Testis (tissue), 3 donors: ENCODE results near the gene EBF4. TPM values are rescaled to one million over a fixed set of nuclear protein-coding genes. Genes with fewer than 3 reads are reported as not detected.

Experiments used
- DNase-seq: peaks from one replicate; pipeline ENCODE4 v3.0.0-alpha.2; 2019
- H3K27ac ChIP-seq, 2 donors: fragments of 200-600 bp; sonication (generic); one replicate each; pipeline ENCODE4 v1.5.1; 2019
- H3K27me3 ChIP-seq: fragments of 200-600 bp; sonication (generic); one replicate; pipeline ENCODE4 v1.5.1; 2019
- H3K36me3 ChIP-seq: fragments of 200-600 bp; sonication (generic); one replicate; pipeline ENCODE4 v1.5.1; 2017; ENCODE audit warnings: low read depth; ENCODE audit errors: missing control alignments
- H3K4me1 ChIP-seq: fragments of 200-600 bp; sonication (generic); one replicate; pipeline ENCODE4 v1.5.1; 2019
- H3K4me3 ChIP-seq, 2 donors: fragments of 200-600 bp; sonication (generic); one replicate each; pipeline ENCODE4 v1.5.1; 2017 to 2019
- H3K9me3 ChIP-seq: fragments of 200-600 bp; sonication (generic); one replicate; pipeline ENCODE4 v1.5.1; 2017
- POLR2A ChIP-seq: fragments of 450-650 bp; IDR thresholded peaks from one replicate; pipeline ENCODE4 v1.6.1; 2017; ENCODE audit warnings: antibody characterized with exemption, mild to moderate bottlenecking, moderate library complexity
- WGBS, 2 donors: methylation state at CpG; one replicate each; pipeline ENCODE4 v1.1.5; 2018; 5-methylcytosine and 5-hydroxymethylcytosine counted together
- intact Hi-C: fragments of 100-400 bp; cut with DNase I; formaldehyde crosslinking; loops from one replicate; pipeline ENCODE4 v1.15.1; 2023; ENCODE audit warnings: low total_unique reads
- polyA plus RNA-seq: library from polyadenylated mRNA; stranded (reverse); fragments of 350-450 nt; fragmentation: Illumina TruSeq; extraction: RNeasy Lipid Tissue Mini Kit (QIAGEN cat#74804); gene quantifications from one replicate; pipeline ENCODE4 v1.2.3, GENCODE V29; 2014; ENCODE audit warnings: low read depth, low replicate concordance; ENCODE audit not compliant: insufficient read depth
- total RNA-seq, 2 donors: library from RNA; depleted of rRNA; stranded (reverse); fragments of >200 nt; gene quantifications; one replicate each; pipeline ENCODE4 v1.2.3, GENCODE V29; 2016
- TF ChIP-seq, protein P1 (sequence below), 3 experiments: fragments of 450-650 bp in 2 of 3; fragments of 200-600 bp in 1 of 3; sonication (generic) in 1 of 3; IDR thresholded peaks; one replicate each; pipeline ENCODE4 v1.5.1; 2016 to 2019; ENCODE audit warnings: antibody characterized with exemption in 3 of 3, mild to moderate bottlenecking in 2 of 3, moderate library complexity in 1 of 3

EBF4 gene
- total and polyA plus RNA-seq, 3 donors from 2014 or later = 6.1 to 14.2 (median 7.4) TPM

- peak overlapping the region; percentile 71 to 88 for H3K4me3 ChIP-seq
- intact Hi-C loops = no loop called here
- H3K27me3 ChIP-seq = no peaks in the 10 kb centered on the region
- H3K4me1 ChIP-seq = peaks cover 10% of the 10 kb centered on the region
- H3K9me3 ChIP-seq = no peaks in the 10 kb centered on the region
- H3K27ac ChIP-seq = peak overlapping the region; percentile 75 to 86
- no peaks in the 10 kb centered on the region for H3K36me3 ChIP-seq
- 0 to 1% methylated on average over 16 to 55 of the region's 56 CpGs for WGBS, 2 donors
- peak; percentile 60 for DNase-seq
- TF ChIP-seq, protein P1, sequence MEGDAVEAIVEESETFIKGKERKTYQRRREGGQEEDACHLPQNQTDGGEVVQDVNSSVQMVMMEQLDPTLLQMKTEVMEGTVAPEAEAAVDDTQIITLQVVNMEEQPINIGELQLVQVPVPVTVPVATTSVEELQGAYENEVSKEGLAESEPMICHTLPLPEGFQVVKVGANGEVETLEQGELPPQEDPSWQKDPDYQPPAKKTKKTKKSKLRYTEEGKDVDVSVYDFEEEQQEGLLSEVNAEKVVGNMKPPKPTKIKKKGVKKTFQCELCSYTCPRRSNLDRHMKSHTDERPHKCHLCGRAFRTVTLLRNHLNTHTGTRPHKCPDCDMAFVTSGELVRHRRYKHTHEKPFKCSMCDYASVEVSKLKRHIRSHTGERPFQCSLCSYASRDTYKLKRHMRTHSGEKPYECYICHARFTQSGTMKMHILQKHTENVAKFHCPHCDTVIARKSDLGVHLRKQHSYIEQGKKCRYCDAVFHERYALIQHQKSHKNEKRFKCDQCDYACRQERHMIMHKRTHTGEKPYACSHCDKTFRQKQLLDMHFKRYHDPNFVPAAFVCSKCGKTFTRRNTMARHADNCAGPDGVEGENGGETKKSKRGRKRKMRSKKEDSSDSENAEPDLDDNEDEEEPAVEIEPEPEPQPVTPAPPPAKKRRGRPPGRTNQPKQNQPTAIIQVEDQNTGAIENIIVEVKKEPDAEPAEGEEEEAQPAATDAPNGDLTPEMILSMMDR (IDR thresholded peaks at IDR 0.05) = no peak
- no peak for TF ChIP-seq POLR2A
Measured at GRCh38 chr20:2652724-2653555, 39.6 kb upstream of the EBF4 start.

GRCh38 chr20:2653556-2654383 is 38.8 kb upstream of the EBF4 start:
- Histone ChIP-seq H3K36me3 (no peaks in the 10 kb centered on the region), H3K27me3 (no peaks in the 10 kb centered on the region), H3K4me1 (peaks cover 10% of the 10 kb centered on the region), H3K27ac (peak overlapping the region in 1 of 2 donors; percentile 86), H3K9me3 (no peaks in the 10 kb centered on the region), H3K4me3 (peak overlapping the region; percentile 71 to 88)
- intact Hi-C loops = no loop called here
- 30 to 33% methylated on average over 24 of the region's 24 CpGs for WGBS, 2 donors
- no peak for DNase-seq
- TF ChIP-seq POLR2A = no peak
- TF ChIP-seq, protein P1 (IDR thresholded peaks at IDR 0.05) = no peak

- no peaks in the 10 kb centered on the region for H3K36me3 ChIP-seq
- no peaks in the 10 kb centered on the region for H3K27me3 ChIP-seq
- intact Hi-C loops = no loop called here
- H3K9me3 ChIP-seq = no peaks in the 10 kb centered on the region
- no peak for TF ChIP-seq POLR2A
- TF ChIP-seq, protein P1 (IDR thresholded peaks at IDR 0.05) = no peak
- peaks cover 10% of the 10 kb centered on the region for H3K4me1 ChIP-seq
- DNase-seq = no peak
- H3K4me3 ChIP-seq = no peak overlapping the region
- 74 to 86% methylated on average over 7 to 9 of the region's 9 CpGs for WGBS, 2 donors
- H3K27ac ChIP-seq = no peak overlapping the region
Measured at GRCh38 chr20:2654384-2654822, 38.2 kb upstream of the EBF4 start.

DNA sequence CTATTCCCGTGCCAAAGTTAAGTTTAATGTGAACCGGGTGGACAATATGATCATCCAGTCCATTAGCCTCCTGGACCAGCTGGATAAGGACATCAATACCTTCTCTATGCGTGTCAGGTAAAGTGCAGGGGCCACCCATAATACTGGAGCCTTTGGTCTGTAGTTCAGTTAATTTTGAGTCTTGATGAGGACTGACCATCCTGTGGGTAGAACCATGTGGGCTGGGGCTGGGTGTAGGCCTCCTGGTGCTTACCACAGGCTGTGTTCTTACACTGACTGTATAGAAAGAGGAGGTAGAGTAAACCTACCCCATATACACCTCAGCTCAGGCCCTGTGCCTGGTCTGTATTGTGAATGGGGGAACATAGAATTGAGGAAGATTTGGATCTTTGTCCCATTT is 37.7 kb upstream of the EBF4 start:
- intact Hi-C loops = no loop called here
- DNase-seq = no peak
- Histone ChIP-seq H3K27me3 (no peaks in the 10 kb centered on the region), H3K27ac (no peak overlapping the region), H3K9me3 (no peaks in the 10 kb centered on the region), H3K4me3 (no peak overlapping the region), H3K36me3 (no peaks in the 10 kb centered on the region), H3K4me1 (peaks cover 10% of the 10 kb centered on the region)
- whole genome bisulfite sequencing, 2 donors = 90 to 92% methylated on average over 3 of the region's 3 CpGs
- no peak for TF ChIP-seq POLR2A
- TF ChIP-seq, protein P1 (IDR thresholded peaks at IDR 0.05) = no peak
